ENCODE results near the gene NRP1. TPM values are rescaled to one million over a fixed set of nuclear protein-coding genes. Genes with fewer than 3 reads are reported as not detected.

Gene NRP1
- total RNA-seq, 1 experiment from 2014 or later, result 3.0 TPM

DNA sequence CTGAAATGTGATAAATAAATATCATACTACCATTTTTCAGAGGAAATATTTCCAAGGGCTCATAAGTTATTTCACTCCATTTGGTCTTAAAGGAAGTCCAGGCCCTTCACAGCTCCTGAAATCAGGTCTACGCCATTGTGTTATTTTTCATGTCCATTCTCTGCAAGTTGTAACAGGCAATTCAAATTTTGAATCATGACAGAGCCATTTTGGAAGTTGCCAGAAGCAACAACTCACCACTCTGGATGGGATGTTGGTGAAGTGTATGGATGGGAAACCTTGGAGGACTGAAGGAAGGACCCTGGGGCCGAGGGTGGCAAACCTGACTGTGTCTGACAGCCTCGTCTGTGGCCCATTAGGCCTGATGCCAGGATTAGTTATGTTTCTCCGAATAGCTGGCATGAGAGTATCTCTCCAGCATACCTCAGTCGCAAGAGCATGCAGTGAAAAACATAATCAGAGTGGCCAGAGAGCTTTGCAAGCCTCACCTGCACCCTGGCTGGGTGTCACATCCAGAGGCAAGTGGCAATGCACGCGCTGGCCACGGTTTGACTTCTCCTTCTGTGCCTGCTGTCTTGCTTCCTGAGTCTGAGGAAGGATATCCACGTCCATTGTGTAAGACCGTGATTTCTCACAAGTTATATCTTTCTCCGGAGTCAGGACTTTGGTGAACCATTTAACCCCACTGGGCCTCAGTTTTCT lies 87.1 kb downstream of the NRP1 start (continued):
- TF ChIP-seq, protein P1, sequence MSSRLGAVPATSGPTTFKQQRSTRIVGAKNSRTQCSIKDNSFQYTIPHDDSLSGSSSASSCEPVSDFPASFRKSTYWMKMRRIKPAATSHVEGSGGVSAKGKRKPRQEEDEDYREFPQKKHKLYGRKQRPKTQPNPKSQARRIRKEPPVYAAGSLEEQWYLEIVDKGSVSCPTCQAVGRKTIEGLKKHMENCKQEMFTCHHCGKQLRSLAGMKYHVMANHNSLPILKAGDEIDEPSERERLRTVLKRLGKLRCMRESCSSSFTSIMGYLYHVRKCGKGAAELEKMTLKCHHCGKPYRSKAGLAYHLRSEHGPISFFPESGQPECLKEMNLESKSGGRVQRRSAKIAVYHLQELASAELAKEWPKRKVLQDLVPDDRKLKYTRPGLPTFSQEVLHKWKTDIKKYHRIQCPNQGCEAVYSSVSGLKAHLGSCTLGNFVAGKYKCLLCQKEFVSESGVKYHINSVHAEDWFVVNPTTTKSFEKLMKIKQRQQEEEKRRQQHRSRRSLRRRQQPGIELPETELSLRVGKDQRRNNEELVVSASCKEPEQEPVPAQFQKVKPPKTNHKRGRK (CRISPR knock-in tag; IDR thresholded peaks at IDR 0.05; ENCODE audit: borderline replicate concordance), result no peak
- no peak for TF ChIP-seq ZNF317 (CRISPR knock-in tag; IDR thresholded peaks at IDR 0.05; ENCODE audit: borderline replicate concordance, low read depth)
- TF ChIP-seq, protein P2, sequence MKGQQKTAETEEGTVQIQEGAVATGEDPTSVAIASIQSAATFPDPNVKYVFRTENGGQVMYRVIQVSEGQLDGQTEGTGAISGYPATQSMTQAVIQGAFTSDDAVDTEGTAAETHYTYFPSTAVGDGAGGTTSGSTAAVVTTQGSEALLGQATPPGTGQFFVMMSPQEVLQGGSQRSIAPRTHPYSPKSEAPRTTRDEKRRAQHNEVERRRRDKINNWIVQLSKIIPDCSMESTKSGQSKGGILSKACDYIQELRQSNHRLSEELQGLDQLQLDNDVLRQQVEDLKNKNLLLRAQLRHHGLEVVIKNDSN (CRISPR knock-in tag; IDR thresholded peaks at IDR 0.05), result no peak
- no peak for TF ChIP-seq GRHL2 (CRISPR knock-in tag; IDR thresholded peaks at IDR 0.05; ENCODE audit: insufficient replicate concordance, severe bottlenecking)
- TF ChIP-seq, protein P3, sequence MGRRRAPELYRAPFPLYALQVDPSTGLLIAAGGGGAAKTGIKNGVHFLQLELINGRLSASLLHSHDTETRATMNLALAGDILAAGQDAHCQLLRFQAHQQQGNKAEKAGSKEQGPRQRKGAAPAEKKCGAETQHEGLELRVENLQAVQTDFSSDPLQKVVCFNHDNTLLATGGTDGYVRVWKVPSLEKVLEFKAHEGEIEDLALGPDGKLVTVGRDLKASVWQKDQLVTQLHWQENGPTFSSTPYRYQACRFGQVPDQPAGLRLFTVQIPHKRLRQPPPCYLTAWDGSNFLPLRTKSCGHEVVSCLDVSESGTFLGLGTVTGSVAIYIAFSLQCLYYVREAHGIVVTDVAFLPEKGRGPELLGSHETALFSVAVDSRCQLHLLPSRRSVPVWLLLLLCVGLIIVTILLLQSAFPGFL (CRISPR knock-in tag; IDR thresholded peaks at IDR 0.05; ENCODE audit: borderline replicate concordance), result no peak
- TF ChIP-seq HMGA2 (CRISPR knock-in tag; IDR thresholded peaks at IDR 0.05), result no peak
- TF ChIP-seq, protein P4, sequence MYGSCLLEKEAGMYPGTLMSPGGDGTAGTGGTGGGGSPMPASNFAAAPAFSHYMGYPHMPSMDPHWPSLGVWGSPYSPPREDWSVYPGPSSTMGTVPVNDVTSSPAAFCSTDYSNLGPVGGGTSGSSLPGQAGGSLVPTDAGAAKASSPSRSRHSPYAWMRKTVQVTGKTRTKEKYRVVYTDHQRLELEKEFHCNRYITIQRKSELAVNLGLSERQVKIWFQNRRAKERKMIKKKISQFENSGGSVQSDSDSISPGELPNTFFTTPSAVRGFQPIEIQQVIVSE (CRISPR knock-in tag; IDR thresholded peaks at IDR 0.05; ENCODE audit: borderline replicate concordance), result no peak
- TF ChIP-seq ZNF671 (CRISPR knock-in tag; IDR thresholded peaks at IDR 0.05), result no peak
- TF ChIP-seq, protein P5, sequence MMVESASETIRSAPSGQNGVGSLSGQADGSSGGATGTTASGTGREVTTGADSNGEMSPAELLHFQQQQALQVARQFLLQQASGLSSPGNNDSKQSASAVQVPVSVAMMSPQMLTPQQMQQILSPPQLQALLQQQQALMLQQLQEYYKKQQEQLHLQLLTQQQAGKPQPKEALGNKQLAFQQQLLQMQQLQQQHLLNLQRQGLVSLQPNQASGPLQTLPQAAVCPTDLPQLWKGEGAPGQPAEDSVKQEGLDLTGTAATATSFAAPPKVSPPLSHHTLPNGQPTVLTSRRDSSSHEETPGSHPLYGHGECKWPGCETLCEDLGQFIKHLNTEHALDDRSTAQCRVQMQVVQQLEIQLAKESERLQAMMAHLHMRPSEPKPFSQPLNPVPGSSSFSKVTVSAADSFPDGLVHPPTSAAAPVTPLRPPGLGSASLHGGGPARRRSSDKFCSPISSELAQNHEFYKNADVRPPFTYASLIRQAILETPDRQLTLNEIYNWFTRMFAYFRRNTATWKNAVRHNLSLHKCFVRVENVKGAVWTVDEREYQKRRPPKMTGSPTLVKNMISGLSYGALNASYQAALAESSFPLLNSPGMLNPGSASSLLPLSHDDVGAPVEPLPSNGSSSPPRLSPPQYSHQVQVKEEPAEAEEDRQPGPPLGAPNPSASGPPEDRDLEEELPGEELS (CRISPR knock-in tag; IDR thresholded peaks at IDR 0.05), result no peak
- TF ChIP-seq RELA (CRISPR knock-in tag; IDR thresholded peaks at IDR 0.05; ENCODE audit: borderline replicate concordance), result no peak
- TF ChIP-seq, protein P6, sequence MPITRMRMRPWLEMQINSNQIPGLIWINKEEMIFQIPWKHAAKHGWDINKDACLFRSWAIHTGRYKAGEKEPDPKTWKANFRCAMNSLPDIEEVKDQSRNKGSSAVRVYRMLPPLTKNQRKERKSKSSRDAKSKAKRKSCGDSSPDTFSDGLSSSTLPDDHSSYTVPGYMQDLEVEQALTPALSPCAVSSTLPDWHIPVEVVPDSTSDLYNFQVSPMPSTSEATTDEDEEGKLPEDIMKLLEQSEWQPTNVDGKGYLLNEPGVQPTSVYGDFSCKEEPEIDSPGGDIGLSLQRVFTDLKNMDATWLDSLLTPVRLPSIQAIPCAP (CRISPR knock-in tag; IDR thresholded peaks at IDR 0.05), result no peak

DNA sequence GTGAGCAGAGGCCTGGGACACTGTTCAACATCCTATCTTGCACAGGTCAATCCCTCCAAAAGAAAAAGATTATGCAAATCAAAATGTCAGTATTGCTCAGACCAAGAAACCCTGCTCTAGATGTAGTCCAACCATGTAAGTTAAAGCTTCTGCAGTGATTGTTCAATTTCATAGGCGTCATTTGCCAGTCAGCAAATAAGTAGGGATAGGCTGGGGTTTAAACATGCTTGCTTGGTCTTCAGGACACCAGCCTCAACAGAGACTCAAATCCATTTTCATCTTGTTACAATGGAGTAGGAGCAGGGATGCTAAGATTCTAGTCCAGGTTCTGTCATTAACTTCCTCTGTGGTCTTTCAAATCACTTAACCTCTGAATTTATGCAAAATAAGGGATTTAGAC lies 89.1 kb downstream of the NRP1 start:
- Mint-ChIP-seq H3K27me3 (ENCODE audit: low read depth) (no peaks in the 10 kb centered on the region), H3K4me3 (no peak overlapping the region), H3K36me3 (no peaks in the 10 kb centered on the region), H3K27ac (no peak overlapping the region), H3K9me3 (no peaks in the 10 kb centered on the region), H3K4me1 (peaks cover 12% of the 10 kb centered on the region)
- ATAC-seq, result no peak
- DNase-seq (ENCODE audit: low spot score), result no peak
- TF ChIP-seq MYBL2 (CRISPR knock-in tag; IDR thresholded peaks at IDR 0.05) (no peak), TCF7 (CRISPR knock-in tag; IDR thresholded peaks at IDR 0.05; ENCODE audit: low read depth) (no peak), FOXK1 (CRISPR knock-in tag; IDR thresholded peaks at IDR 0.05) (no peak), ELF4 (CRISPR knock-in tag; IDR thresholded peaks at IDR 0.05; ENCODE audit: low read depth) (no peak), CREB1 (CRISPR knock-in tag; IDR thresholded peaks at IDR 0.05) (no peak), FOXP1 (CRISPR knock-in tag; IDR thresholded peaks at IDR 0.05; ENCODE audit: borderline replicate concordance) (no peak)
- TF ChIP-seq, protein P3 (CRISPR knock-in tag; IDR thresholded peaks at IDR 0.05; ENCODE audit: borderline replicate concordance), result no peak
- TF ChIP-seq, protein P7, sequence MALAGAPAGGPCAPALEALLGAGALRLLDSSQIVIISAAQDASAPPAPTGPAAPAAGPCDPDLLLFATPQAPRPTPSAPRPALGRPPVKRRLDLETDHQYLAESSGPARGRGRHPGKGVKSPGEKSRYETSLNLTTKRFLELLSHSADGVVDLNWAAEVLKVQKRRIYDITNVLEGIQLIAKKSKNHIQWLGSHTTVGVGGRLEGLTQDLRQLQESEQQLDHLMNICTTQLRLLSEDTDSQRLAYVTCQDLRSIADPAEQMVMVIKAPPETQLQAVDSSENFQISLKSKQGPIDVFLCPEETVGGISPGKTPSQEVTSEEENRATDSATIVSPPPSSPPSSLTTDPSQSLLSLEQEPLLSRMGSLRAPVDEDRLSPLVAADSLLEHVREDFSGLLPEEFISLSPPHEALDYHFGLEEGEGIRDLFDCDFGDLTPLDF (CRISPR knock-in tag; IDR thresholded peaks at IDR 0.05), result no peak
- TF ChIP-seq, protein P8, sequence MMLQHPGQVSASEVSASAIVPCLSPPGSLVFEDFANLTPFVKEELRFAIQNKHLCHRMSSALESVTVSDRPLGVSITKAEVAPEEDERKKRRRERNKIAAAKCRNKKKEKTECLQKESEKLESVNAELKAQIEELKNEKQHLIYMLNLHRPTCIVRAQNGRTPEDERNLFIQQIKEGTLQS (CRISPR knock-in tag; conservative IDR thresholded peaks at IDR 0.05), result no peak
- CTCF ChIA-PET, result interaction anchor here (1.0 kb wide), 1 partner anchor 52 kb away, joined by 3 read pairs; no protein-coding TSS in a partner anchor
- POLR2A ChIA-PET, result no interaction called here

Measured in WTC11 (cell line).